Rectal smooth muscle tissue (tissue), 1 donor: ENCODE data around the gene SLC46A2.

Experiments used
- H3K27ac ChIP-seq: one replicate; pipeline ENCODE4 v1.7.0; 2013; ENCODE audit warnings: low read depth, low read length, inconsistent platforms
- H3K27me3 ChIP-seq: one replicate; pipeline ENCODE4 v1.7.0; 2013; ENCODE audit warnings: low read length; ENCODE audit not compliant: control insufficient read depth, insufficient read depth
- H3K36me3 ChIP-seq: one replicate; pipeline ENCODE4 v1.7.0; 2013; ENCODE audit warnings: low read length; ENCODE audit not compliant: control insufficient read depth, insufficient read depth
- H3K4me1 ChIP-seq: one replicate; pipeline ENCODE4 v1.7.0; 2013; ENCODE audit warnings: low read length; ENCODE audit not compliant: control insufficient read depth, insufficient read depth
- H3K4me3 ChIP-seq: one replicate; pipeline ENCODE4 v1.7.0; 2013; ENCODE audit warnings: low read length
- H3K9ac ChIP-seq: one replicate; pipeline ENCODE4 v1.7.0; 2013; ENCODE audit warnings: low read length

Gene SLC46A2

DNA sequence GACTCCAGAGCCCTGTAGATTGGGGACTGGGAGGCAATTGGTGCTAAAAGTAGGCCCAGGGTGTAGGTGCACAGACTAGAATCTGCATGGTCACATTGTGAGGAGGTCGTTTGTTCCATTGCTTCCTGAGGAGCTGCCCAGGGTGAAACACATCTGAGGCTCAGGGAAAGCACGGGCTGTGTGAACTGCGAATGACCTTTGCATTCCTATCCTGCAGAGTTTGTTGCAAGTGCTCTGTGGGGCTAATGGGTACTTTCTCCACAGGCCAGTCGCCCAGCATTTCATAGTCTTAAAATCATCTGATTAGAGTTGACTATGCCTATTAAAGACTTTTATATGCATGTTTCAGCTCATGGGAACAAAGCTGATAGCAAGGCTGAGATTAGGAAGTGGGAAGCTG is 14.4 kb upstream of the SLC46A2 start:
- Histone ChIP-seq H3K9ac (no peak overlapping the region), H3K27me3 (no peaks in the 10 kb centered on the region), H3K4me3 (no peak overlapping the region), H3K4me1 (no peaks in the 10 kb centered on the region), H3K36me3 (no peaks in the 10 kb centered on the region), H3K27ac (no peak overlapping the region)

DNA sequence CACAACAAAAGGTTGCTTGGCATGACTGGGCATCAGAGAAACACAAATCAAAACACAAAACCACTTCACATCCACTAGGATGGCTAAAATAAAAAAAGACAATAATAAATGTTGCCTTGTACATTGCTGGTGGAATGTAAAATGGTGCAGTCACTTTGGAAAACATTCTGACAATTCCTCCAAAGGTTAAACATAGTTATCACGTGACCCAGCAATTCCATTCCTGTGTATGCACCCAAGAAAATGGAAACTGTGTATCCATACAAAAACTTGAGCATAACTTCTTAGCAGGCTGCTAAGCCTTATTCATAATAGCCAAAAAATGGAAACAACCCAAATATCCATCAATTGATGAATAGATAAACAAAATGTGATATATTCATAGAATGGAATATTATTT is 10.2 kb upstream of the SLC46A2 start:
- Histone ChIP-seq H3K4me1 (no peaks in the 10 kb centered on the region), H3K4me3 (no peak overlapping the region), H3K36me3 (no peaks in the 10 kb centered on the region), H3K27ac (no peak overlapping the region), H3K9ac (no peak overlapping the region), H3K27me3 (no peaks in the 10 kb centered on the region)

DNA sequence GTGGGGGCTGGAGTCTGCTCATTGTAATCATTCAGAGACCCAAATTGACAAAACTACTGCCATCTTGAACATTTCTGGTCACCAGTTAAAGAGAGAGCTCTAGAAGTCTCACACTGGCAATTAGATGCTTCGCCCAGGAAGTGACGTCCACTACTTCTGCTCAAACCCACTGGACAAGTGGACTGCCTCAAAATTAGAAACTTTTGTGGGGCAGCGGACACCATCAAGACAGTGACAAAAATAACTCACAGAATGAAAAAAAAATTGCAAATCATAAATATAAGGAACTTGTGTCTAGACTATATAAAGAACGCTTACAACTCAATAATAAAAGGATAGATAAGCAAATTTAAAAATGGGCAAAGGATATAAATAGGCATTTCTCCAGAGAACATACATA is 9.8 kb upstream of the SLC46A2 start:
- Histone ChIP-seq H3K36me3 (no peaks in the 10 kb centered on the region), H3K4me3 (no peak overlapping the region), H3K27ac (no peak overlapping the region), H3K4me1 (no peaks in the 10 kb centered on the region), H3K9ac (no peak overlapping the region), H3K27me3 (no peaks in the 10 kb centered on the region)

DNA sequence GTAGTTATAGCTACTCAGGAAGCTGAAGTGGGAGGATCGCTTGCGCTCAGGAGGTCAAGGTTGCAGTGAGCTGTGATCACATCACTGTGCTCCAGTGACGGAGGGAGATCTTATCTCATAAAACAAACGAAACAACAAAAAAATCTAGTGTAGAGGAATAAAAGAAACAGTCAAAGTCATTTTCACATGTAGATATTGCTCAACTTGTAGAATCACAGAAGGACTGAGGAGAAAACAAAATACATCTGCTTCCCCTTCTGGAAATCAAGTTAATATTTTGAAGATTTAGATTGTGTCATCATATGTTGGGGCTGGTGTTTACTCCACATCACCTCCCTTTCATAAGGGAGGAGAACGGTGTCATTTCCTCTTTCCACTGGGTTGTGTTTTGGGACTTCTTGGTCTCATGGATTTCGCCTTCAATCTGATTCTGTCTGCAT is 8.2 kb upstream of the SLC46A2 start:
- Histone ChIP-seq H3K36me3 (no peaks in the 10 kb centered on the region), H3K4me1 (no peaks in the 10 kb centered on the region), H3K27me3 (no peaks in the 10 kb centered on the region), H3K27ac (no peak overlapping the region), H3K4me3 (no peak overlapping the region), H3K9ac (no peak overlapping the region)

DNA sequence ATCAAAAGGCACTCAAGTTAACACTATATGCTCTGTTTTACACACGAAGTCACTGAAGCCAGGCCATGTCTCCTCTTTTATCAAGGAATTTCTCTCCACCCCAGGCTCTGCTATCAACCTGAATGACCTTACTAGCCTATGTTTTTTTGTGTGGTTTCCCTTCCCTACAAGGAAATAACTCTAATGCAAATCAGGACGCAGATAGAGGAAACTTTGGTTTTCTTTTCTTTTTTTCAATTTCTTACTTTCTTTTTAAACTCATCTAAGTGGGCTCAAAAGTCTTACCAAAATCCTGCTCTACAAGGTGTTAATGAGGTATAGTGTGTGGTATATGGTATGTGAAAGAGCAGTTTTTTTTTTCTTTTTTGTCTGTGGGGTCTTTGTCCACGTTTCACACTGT is 5.5 kb upstream of the SLC46A2 start:
- Histone ChIP-seq H3K4me1 (no peaks in the 10 kb centered on the region), H3K27me3 (peaks cover 2% of the 10 kb centered on the region), H3K4me3 (no peak overlapping the region), H3K27ac (no peak overlapping the region), H3K9ac (no peak overlapping the region), H3K36me3 (no peaks in the 10 kb centered on the region)

DNA sequence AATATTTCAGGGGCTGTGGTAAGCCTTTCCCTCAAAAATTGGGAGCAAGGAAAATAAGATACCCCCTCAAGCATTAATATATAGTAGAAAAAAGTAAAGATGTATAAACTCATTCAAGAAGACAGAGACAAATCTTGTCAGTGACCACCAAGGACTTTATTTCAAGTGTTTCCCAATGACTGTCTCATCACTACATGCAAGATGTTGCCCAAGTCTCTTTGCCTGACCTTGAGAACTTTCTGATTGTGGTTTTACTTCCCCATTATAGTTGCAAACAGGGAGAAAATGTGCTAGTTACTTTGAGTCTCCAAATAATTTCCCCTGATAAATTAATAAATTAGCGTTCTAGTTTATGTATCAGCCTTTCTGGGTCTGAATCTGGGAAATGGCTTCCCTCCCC is 4.0 kb upstream of the SLC46A2 start:
- Histone ChIP-seq H3K36me3 (no peaks in the 10 kb centered on the region), H3K4me3 (no peak overlapping the region), H3K9ac (no peak overlapping the region), H3K4me1 (no peaks in the 10 kb centered on the region), H3K27me3 (peaks cover 8% of the 10 kb centered on the region), H3K27ac (no peak overlapping the region)

DNA sequence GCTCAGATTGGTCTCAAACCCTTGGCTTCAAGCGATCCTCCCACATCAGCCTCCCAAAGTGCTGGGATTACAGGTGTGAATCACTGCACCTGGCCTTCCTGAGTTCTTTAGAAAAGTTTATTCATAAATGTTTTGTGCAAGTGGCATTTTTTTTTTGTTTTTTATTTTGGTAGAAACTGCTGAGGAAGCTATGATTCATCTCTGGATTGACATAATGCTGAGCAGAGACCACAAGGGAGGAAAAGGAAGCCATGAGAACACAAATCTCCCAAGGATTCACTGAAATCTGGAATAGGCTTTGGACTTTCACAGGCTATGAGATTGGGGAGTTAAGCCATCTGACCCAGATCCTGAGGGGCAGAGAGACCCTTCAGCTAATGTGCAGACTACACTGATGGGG is 3.4 kb upstream of the SLC46A2 start:
- no peak overlapping the region for H3K9ac ChIP-seq
- H3K27me3 ChIP-seq: peaks cover 10% of the 10 kb centered on the region
- H3K27ac ChIP-seq: no peak overlapping the region
- no peaks in the 10 kb centered on the region for H3K36me3 ChIP-seq
- H3K4me3 ChIP-seq: no peak overlapping the region
- H3K4me1 ChIP-seq: no peaks in the 10 kb centered on the region

DNA sequence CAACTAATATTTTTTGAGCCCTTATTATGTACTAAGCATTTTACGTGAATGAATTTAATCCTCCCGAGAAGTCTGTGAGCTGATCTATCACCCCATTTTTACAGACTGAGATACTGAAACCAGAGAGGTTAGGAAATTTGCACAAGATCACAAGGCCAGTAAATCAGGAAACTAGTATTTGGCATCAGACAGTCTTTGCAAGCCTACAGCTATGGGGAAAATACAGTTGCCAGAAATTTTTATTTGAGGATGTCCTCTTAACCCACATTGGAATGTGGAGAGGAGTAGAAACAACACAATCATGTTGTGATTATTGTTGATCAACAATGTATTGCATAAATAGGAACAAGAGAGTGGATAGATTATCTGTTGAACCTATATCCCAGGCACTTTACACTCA is 2.3 kb upstream of the SLC46A2 start:
- Histone ChIP-seq H3K27me3 (peaks cover 10% of the 10 kb centered on the region), H3K4me3 (no peak overlapping the region)

DNA sequence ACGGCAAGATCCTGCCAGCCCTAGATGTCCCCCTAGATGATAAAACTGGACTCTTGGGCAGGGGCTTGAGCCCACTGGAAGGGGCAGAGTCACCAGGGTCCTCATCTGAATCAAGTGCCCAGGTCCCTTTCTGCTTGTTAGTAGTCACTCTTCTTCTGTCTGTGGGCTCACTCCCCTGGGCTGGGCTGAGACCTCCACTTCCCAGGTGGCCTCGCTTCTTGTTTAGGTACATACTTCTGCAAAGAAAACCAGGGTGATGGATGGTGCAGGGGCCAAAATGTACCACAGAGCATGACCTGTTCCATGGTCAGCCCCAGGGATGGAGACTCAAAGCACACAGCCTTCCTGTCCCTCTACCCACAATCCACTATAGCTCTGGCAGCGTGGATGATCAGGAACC is 845 bp upstream of the SLC46A2 start:
- no peaks in the 10 kb centered on the region for H3K4me1 ChIP-seq
- no peaks in the 10 kb centered on the region for H3K36me3 ChIP-seq
- no peak overlapping the region for H3K9ac ChIP-seq
- H3K27ac ChIP-seq: no peak overlapping the region
- H3K4me3 ChIP-seq: no peak overlapping the region
- peaks cover 10% of the 10 kb centered on the region for H3K27me3 ChIP-seq

More for the DNA sequence above, 2.3 kb upstream of the SLC46A2 start:
- no peak overlapping the region for H3K9ac ChIP-seq
- no peaks in the 10 kb centered on the region for H3K4me1 ChIP-seq
- H3K36me3 ChIP-seq: no peaks in the 10 kb centered on the region
- no peak overlapping the region for H3K27ac ChIP-seq

DNA sequence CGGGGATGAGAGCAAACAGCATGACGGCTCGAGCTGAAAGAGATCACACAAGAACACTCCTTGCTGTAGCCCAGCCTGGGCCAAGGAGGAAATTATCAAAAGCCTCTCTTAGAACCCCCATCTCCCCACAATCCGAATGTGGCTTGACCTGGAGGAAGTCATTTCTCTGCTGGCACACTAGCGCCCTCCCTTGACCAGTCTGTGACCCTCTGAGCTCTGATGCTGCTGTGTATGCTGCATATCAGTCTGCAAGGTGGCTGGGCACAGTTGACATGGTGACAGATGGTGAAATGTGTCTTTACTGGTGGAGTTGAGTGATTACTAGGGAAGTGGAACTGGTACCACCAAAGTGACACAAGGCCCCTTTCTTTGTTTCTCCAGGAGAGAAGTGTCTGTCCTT is 3.3 kb downstream of the SLC46A2 start:
- Histone ChIP-seq H3K4me3 (no peak overlapping the region), H3K27ac (no peak overlapping the region), H3K36me3 (no peaks in the 10 kb centered on the region), H3K4me1 (no peaks in the 10 kb centered on the region), H3K27me3 (peaks cover 10% of the 10 kb centered on the region), H3K9ac (no peak overlapping the region)

DNA sequence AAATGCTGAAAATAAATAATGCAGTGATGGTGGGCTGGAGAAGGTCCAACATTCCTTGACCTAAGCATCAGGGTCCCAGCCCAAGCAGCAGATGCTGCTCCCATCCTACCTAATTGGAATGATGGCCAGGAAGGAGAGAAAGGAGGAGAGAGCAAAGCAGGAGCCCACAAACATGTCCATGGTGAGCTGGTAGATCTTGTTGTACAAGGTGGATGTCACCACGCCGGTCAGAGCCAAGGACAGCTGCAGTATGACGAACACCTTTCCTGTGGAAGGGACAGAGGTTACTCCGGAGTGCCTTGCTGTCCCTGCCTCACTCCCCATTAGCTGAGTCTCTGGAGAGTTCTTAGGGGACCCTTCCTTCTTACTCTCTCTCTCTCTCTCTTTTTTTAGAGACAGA is 4.3 kb downstream of the SLC46A2 start:
- no peak overlapping the region for H3K4me3 ChIP-seq
- no peaks in the 10 kb centered on the region for H3K36me3 ChIP-seq
- H3K27ac ChIP-seq: no peak overlapping the region
- H3K4me1 ChIP-seq: no peaks in the 10 kb centered on the region
- peaks cover 9% of the 10 kb centered on the region for H3K27me3 ChIP-seq
- no peak overlapping the region for H3K9ac ChIP-seq

DNA sequence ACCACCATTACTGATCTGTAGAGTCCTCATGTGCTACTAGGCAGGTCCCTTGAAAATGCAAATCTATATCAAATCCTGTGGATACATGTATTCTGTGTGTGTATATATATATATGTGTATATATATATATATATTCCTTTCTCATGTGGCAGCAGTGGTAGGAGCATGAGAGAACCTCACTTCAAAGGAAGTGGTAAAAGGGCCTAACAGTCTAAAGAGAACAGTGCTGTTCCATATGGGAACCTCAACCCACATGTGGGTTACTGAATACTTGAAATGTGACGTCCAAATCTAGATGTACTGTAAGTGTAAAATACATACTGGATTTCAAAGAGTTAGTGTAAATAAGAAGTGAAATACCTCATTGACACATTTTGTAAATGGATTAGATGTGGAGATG is 5.4 kb downstream of the SLC46A2 start:
- Histone ChIP-seq H3K27me3 (peaks cover 8% of the 10 kb centered on the region), H3K4me1 (no peaks in the 10 kb centered on the region), H3K4me3 (no peak overlapping the region), H3K27ac (no peak overlapping the region), H3K36me3 (no peaks in the 10 kb centered on the region), H3K9ac (no peak overlapping the region)

DNA sequence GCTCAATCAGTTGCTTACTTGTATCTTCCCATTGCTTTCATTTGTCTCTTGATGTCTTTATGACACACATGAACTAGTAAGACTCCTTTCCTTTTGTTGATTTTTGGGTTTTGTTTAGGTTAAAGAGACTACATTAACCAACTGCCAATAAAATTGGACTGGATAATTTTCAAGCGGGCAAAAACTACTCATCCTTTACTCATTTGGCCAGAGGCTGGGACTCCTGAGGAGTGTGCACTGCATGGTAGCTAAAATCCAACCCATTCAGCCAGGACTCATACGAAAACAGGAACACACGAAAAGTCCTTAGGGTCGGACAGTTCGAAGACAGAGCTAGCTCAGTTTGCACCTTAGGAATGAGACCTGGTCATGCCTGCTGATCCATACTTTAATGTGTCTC is 6.0 kb downstream of the SLC46A2 start:
- H3K9ac ChIP-seq: no peak overlapping the region
- no peak overlapping the region for H3K27ac ChIP-seq
- no peaks in the 10 kb centered on the region for H3K36me3 ChIP-seq
- H3K4me3 ChIP-seq: no peak overlapping the region
- peaks cover 2% of the 10 kb centered on the region for H3K27me3 ChIP-seq
- no peaks in the 10 kb centered on the region for H3K4me1 ChIP-seq
